Activated T-cell treated with anti-CD3 and anti-CD28 coated beads for 1 hour (primary cell): ENCODE results near the gene PDCD1LG2.

Experiments
- DNase-seq: peaks from one replicate; pipeline ENCODE4 v3.0.0-alpha.2; 2020; ENCODE audit warnings: low read depth

Gene PDCD1LG2

DNA sequence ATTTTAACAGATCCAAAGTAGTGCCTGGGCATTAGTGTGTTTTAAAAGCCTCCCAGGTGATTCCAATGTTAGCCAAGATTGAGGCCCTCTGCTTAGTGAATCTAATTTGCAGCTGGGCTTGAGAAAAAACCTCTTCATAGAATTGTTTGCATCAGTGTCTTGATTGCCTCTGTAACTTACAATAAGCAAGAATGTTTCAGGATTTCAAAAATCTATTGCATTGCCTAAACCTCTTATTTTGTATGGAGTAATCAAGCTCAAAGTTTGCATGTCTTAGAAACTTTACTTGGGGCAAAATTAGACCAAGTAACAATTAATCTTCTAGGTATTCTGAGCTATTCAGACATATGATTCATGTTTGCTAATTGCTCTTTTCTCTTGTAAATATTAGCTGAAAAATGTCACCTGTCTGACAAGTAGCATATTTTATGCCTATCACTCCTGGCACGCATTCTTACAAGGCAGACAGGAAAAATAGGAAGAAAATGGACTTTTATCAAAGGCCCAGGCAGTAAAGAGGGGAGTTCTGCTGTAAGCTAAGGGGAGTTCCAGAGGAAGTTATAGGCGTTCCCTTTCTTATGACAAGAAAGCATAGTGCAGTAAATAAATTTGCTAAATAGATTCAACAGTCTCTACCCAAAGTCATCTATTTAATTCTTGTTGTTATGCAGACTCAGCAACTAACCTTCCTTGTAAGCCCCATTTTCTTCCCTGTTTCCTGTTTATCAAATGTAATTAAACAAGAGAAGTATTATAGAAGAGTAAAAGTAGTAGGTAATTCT, 21.0 kb downstream of the PDCD1LG2 start:
- DNase-seq: no peak

DNA sequence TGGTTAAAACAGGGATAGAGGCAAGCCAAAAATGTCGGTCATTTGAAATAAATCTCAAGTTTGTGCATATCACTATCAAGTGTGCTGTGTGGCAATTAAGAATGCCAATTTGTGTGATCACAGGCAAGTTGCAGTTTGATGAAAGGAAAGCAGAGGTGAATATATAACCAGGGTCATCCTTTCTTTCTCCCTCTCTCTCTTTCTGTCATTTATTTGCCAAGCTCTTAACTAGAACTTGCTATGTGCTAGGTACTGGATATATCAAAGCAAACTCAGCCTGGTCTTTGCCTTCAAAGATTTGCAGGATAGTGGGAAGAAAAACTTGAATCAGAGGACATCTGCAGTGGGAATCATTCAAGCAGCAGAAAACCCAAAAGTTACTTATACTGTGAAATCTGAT, 22.0 kb downstream of the PDCD1LG2 start:
- DNase-seq: no peak

DNA sequence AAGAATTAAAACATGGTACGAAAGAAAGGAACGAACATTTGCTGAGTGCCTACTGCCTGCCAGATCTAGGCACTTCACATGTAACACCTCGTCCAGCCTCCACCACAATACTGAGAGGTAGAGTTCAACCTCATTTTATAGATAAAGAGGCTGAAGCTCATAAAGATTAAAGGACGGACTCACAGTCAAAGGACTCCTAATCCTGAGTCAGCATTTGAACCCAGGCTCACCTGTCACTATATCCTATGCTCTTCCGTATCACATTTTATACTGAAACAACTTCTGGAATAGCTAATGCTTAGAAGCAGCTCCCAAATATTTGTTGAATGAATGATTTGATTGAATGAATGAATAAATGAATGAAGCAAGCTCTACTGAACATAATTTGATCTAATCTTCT, 22.5 kb downstream of the PDCD1LG2 start:
- no peak for DNase-seq

DNA sequence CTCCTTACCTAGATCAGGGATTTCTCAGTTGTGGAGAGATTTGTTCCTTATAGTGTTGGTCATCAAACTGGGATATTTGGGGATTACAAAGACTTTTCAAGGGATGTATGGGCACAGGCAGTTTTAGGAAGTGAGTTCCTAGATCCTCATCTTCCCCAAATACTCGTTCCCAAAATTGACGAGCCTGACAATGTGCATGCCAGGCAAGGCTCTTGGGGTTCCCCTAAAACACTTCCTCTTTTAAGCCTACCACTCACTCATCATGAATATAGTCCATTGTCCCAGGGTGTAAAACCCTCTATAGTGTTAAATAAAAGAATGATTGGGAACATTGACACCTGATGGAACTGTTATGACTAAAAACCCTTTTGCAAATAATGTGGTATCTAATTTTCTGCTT, 26.4 kb downstream of the PDCD1LG2 start:
- no peak for DNase-seq

DNA sequence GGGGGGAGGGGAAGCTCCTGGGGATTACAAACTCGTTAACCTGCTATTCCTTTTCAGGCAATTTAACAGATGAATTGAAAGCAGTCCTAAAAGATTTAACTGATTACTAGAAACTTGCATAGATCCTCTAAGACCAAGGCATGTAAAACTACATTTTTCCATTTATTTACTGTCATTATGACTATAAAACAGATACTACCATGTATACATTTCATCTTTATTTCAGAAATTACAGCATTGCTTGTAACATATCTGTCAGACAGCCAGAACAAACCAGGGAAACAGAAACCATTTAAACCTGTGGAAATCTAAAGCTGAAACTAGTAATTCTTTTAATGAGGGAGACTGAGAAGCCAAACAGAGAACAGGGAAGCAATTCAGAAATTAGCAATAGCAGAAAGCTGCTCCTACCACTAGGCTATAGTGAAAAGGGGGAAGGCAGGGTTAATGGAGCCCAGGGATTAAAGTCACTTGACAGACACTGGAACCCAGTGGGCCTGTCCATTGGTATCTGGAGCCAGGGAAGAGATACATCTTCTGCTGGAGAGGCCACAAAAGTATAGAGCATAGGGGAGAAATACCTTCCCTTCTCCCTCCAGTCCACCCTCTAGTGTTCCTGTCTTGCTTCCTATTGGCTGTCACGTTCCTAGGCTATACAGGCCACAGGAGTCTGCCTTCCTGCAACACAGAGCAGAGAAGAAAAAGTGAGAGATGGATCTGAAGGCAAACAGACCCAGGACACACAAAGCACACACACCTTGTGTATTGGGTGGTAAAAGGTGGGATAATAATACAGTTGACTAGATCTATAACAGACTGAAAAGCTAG, 33.8 kb downstream of the PDCD1LG2 start:
- no peak for DNase-seq

DNA sequence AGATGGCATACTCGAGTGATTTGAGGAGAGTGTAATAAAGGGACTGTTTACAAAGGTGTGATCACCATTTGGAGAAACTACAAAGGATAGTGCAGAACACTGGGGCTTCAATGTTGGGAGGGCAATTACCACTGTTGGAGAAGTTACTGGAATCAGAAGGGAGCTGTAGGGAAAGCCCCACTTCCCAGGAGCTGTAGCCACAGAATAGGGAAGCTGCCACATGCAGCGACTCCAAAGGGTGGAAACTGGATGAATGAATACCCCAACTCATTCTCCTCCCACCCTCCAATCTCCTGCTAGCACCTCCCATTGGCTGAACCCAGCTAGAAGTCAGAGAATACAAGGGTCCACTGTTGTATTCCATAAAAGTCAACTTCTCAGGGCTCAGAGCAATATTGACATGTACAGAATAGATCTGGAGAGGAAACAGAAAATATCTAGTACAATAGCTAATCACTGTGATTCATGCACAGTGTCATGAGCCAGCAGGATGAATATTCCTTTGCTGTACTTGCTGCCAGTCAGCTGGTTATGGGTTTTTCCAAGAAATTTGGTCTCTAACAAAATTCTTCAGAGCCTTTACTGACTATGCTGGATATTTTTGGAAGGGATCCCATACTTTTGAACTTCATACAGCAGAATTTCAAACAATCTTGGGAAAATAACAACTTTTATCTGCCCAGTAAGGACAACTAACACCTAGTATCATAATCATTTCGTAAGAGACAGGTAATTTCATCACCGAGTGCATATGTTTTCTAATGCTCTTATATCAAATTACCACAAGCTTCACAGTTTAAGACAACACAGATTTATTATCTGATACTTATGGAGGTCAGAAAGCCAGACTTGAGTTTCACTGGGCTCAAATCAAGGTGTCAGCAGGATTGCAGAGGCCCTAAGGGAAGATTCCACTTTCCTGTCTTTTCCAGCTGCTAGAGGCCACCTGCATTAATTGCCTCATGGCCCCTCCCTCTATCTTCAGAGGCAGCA, 39.6 kb downstream of the PDCD1LG2 start:
- no peak for DNase-seq

DNA sequence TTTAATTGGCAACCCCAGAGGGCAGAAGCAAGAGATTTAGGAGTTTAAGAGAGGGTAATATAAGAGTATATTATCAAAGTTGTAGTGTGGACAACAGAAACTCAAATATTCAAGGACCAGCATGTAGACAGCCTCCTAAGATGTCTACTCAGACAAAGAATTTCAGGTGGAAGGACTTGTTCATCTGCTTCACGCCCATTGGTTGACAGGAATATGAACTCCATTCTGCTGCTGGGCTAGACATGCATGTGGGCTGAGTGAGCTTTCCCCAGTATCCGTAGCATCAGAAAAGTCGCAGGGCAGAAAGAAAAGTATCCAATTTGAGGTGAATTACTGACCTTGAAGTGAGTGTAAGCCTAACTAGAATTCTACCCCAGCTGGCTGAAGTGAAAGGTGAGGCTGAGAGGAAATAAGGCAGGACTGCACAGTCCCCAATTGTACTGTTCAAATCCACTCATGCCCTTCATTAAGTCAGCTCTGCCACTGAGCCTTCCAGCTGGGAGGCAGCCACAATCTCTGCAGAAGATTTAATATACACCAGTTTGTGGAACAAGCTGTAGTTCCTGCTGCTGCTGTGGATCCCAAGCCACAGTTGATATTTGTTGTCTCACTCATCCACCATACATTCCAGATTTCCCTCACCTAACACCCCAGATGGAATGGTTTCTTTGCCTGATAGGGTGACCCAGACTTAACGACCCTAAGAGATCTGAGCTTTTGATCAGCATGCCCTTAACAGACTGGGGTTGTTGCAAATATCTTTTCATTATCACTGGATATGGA, 41.2 kb downstream of the PDCD1LG2 start:
- no peak for DNase-seq

DNA sequence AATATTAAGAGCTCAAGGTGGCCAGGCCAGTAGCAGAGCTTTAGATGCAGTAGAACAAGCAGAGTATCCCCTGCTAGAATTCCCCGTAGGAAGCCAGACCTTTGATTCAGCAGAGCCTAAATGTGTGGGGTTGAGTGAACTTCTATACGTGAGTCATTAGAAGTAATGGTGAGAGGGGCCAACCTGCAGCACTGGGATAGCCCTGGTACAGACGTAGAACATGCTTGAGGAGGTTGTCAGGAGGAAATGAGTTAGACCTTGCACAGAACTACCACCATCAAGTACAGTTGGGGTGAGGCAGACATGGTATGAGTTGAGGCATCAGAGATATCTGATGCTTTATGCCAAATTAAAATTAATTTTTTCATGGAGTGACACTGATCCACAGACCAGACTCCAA, 42.0 kb downstream of the PDCD1LG2 start:
- DNase-seq: no peak

DNA sequence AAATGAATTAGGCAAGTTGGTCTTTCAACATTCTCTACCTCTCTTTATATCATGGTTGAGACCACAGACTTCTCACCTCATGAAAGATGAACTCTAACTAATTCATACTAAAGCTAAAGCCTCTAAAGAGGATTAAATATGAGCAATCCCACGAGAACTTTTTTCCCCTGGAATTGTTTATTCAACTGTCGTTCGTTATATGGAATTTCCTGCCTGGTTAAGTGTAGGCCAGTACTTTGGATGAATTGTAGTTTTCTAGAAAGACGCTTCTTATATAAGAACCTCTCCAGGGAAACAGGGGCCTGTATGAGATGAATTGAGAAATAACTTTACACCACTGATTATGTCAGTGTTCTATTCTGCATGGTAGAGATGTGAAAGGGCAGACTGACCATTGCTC, 42.9 kb downstream of the PDCD1LG2 start:
- no peak for DNase-seq

DNA sequence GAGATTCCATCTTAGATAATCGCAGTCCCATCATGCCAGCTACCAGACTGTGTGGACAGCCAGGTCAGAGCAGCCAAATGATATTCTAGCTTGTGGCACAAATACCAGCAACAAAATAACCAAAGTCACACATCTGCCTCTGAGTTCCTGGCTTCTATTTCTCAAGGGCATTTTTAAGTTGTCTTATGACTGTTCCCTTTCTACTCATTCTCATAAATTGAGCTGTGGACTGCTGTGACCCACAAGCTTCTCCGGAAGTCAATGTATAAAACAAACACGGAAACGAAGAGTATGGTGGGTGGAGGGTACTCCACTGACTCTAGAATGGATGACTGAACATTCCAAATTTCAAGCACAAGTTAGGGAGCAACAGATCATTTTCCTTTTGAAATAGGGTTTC, 43.9 kb downstream of the PDCD1LG2 start:
- no peak for DNase-seq

DNA sequence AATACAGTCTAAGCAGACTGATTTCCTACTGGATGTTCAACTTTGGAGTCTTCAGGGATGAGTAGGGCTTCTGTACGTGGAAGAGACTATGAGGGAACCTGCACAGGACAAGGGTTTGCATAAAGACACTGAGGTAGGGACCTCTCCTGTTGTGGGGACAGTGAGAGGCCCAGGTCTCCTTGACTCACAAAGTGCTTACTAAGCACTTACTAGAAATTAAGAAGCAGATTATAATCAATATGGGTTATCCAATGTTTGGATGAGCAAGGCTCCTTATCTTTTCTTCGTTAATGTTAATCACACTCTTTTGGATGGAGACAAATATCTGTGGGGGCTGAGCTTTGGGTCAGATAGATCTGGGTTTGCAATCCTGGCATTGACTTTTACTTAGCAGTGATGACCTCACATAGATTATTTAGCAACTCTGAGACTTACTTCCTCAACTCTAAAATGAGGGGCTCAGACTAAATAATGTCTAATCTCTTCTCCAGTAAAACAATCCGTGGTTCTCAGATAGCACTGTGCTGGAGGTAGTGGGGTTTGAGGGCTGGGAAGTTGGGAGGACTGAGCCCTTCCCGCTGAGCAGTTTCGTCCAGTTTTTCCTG, 45.9 kb downstream of the PDCD1LG2 start:
- no peak for DNase-seq

DNA sequence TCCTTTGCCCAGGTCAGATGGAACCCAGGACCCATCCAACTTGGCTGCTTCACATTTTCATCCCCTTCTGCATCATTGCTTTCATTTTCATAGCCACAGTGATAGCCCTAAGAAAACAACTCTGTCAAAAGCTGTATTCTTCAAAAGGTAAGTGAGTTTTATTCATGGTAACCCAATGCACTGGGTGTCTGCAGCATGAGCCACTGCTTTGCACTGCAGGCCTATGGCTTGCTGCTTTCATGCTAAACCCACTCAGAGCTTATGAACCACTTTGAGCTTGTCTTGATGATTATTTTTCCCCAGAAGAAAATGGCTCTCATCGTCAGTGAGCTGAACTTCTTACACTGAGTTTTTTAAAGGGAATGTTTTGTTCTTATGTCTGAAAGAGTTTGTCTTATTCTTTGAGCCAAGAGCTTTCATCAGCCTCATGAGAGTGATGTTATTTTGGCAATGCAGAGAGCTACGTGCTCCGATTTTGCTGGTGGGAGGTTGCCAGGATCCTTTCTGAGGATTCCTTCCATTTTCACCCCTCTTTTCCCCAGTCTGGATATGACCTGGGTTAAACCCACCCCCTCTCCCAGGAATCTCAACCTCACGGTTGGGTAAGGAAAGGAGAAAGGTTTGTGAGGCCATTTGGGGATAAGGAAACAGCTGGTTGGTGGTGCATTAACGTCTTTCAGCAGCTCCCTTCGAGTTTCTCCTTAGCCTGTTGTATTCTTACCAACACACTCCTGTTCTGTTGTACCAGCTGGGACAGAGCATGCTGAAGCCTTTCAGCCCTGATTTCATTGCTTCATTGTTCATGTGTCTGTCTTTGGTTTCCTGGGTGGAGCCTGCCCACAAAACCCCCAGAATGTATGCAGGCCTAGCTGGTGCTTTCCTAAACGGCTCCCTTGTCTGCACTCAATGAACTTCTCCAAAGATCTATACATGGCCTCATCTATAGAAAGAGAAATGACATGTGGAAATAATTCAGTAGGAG, 47.6 kb downstream of the PDCD1LG2 start:
- DNase-seq: peak; percentile 20

DNA sequence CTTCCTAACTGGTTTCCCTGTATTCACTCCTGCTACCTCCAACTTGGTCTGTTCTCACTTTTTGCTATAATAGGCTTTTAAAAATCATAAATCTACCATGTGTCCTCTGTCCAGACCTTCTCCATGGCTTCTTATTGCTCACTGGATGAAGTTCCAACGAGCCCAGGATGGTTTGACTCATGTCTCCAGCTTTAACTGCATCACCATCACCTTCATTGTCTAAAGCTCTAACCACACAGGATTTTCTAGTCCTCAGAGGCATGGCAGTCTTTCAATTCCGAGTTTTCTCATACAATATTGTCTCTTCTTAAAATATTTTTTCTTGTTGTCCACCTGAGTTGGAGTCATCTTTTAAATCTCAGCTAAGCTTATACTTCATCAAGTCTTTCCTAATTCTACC, 49.3 kb downstream of the PDCD1LG2 start:
- no peak for DNase-seq

DNA sequence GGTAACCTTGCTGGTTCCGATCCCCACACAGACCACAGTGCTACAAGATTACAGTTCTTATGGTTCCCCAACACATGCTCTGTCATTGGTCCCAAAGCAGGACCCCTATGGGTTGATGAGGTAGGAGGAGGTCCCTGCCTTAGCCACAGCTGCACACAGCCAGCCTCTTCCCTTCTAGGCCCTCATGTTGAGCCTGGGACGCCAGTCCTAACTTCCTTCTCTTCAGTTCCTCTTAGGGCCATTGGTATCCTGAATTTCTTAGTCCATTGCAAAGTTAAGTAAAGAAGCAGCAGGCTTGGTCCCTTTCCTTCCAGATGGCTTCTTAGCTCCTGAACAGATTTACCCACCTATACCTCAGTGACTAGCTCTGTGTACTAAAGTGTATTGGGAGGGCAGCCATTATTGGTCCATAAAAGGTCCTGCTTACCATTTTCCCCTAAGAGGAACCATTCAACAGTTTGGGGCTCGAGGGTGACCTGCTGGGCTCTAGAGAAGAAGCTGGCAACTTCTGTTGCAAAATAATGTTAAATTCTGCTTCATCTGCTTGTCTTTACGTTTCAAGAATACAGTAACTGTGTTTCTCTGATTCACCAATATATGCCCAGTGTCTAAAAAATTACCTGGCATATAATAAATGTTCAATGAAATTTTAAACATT, 50.2 kb downstream of the PDCD1LG2 start:
- no peak for DNase-seq

DNA sequence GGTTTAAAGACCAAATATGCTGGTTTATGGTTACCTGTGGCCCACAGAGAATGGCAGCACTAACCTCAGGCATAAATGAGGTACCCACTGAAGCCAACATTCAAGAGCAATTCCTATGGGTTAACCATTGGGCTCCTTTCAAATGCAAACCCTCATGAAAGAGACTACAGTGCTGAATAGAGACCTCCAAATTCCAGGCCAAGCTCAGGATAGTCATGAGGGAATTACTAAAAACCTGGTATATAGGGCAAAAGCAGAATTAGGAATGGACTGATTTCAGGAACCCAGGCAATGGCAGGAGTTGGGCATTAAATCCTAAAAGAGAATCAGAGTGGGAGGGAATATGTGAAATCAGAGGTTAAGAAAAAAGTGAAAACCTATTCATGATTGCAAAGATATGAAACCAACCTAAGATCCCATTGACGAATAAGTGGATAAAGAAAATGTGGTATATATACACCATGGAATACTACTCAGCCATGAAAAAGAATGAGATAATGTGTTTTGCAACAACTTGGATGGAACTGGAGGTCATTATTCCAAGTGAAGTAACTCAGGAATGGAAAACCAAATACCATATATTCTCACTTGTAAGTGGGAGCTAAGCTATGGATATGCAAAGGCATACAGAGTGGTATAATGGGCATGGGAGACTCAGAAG, 51.6 kb downstream of the PDCD1LG2 start:
- DNase-seq: no peak

DNA sequence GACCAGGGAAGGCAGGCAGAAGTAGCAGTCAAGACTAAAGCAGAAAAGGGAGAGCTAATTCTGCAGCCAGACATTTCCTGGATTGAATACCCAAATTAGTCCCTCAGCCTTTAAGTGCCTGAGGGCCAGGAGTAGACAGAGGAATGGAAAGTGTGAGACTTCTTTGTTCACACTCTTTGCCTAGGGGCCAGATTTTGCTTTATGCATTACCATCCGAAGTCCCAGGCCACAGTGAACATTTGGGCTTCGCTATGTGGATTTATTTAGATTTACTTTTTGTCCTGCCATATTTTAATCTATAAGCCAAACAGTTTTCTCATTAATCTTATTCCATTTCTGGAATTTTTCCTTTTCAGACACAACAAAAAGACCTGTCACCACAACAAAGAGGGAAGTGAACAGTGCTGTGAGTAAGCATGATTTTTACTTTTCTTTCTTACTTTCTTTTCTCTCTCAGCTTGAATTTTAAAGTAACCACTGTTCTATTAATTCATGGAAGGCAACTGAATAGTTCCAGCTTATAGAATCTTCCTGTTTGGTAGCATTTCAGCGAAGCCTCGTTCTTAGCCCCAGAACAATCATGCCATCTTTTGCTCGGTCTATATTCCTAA, 52.6 kb downstream of the PDCD1LG2 start:
- DNase-seq: no peak

DNA sequence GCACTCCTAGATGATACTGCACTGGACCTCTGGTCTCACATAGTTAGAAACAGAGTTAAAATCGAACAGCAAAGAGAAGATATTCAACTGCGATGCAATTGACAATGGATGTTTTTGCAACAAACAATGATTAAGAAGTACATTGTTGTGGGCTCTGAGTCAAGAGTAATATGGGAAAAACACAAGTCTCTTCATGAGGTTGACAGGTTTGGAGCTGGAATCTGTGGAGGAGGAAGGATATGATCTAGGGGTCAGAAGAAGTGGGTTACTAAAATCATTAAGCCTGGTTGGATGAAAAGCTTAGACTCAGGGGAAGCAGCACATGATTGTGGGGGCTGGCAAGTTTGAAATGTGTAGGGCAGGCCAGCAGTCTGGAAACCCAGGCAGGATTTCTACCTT, 53.1 kb downstream of the PDCD1LG2 start:
- no peak for DNase-seq

DNA sequence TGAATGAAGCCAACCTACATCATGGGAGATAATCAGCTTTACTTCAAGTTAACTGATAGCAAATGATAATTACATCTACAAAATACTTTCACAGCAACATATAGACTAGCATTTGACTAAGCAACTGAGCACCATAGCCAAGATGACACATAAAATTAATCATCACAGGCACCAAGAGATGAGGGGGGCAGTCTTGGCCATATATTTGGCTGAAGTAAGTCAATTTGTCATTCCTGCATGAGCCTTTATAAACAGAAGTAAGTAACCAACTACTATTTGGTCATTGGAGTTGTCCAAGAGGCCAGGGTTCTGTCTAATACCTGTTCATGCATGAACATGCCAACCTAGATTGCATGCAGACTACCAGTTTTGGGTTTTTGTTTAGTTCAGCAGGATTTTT, 53.6 kb downstream of the PDCD1LG2 start:
- DNase-seq: no peak
